ENCODE results near the gene ATRN. TPM values are rescaled to one million over a fixed set of nuclear protein-coding genes. Genes with fewer than 3 reads are reported as not detected.

ATRN gene
- total and polyA plus RNA-seq, 2 of the 8 experiments (the other 6 are each of a cell fraction or from before 2014, with no cell fraction given) = 12.0 to 17.4 TPM

DNA sequence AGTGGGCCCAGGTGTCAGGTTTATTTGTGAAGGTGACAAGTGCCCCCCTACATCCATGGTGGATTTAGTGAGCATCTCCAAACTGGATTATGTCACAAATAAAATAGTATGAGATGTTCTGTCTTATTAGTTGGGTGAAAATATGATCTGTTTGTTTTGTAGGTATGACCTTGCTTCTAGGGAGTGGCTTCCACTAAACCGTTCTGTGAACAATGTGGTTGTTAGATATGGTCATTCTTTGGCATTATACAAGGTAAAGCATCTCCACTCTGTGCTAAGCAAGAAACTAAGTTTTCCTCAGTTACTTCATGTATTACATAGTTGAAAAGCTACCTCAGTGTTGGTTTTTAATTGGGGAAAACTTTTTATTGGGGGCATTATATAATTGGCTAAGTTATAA is 88.4 kb downstream of the ATRN start (continued):
- TF ChIP-seq, protein P1, sequence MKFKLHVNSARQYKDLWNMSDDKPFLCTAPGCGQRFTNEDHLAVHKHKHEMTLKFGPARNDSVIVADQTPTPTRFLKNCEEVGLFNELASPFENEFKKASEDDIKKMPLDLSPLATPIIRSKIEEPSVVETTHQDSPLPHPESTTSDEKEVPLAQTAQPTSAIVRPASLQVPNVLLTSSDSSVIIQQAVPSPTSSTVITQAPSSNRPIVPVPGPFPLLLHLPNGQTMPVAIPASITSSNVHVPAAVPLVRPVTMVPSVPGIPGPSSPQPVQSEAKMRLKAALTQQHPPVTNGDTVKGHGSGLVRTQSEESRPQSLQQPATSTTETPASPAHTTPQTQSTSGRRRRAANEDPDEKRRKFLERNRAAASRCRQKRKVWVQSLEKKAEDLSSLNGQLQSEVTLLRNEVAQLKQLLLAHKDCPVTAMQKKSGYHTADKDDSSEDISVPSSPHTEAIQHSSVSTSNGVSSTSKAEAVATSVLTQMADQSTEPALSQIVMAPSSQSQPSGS (IDR thresholded peaks at IDR 0.05; ENCODE audit: low read length) = no peak

All from H1 (cell line).